Suppressor macrophage treated with lipopolysaccharide for 4 hours (primary cell): ENCODE measurements around the gene STRIT1.

ENCODE experiments used
- DNase-seq: peaks from one replicate; pipeline ENCODE4 v3.0.0-alpha.2; 2020

The STRIT1 gene

GRCh38 chr3:155293516-155293915 is at the start of gene STRIT1:
TSS of gene STRIT1 (minus strand) at chr3:155293683.
- no peak for DNase-seq

- DNase-seq = no peak
These were observed 48.9 kb upstream of the STRIT1 start for GRCh38 chr3:155342344-155342743.

GRCh38 chr3:155339052-155339451 is 45.6 kb upstream of the STRIT1 start:
- DNase-seq = no peak

GRCh38 chr3:155335724-155336354 is 42.4 kb upstream of the STRIT1 start:
- no peak for DNase-seq

- DNase-seq = no peak
These were observed 41.6 kb upstream of the STRIT1 start for GRCh38 chr3:155334914-155335723.

- DNase-seq = no peak
These were observed 40.9 kb upstream of the STRIT1 start for GRCh38 chr3:155334215-155334913.

GRCh38 chr3:155332716-155333115 is 39.2 kb upstream of the STRIT1 start:
- no peak for DNase-seq

- no peak for DNase-seq
These were observed 37.6 kb upstream of the STRIT1 start for GRCh38 chr3:155331078-155331477.

GRCh38 chr3:155330370-155330769 is 36.9 kb upstream of the STRIT1 start:
- no peak for DNase-seq

- DNase-seq = no peak
These were observed 36.1 kb upstream of the STRIT1 start for GRCh38 chr3:155329513-155330048.

GRCh38 chr3:155327871-155328270 is 34.4 kb upstream of the STRIT1 start:
- no peak for DNase-seq

GRCh38 chr3:155327430-155327829 is 33.9 kb upstream of the STRIT1 start:
- DNase-seq = no peak

GRCh38 chr3:155326901-155327300 is 33.4 kb upstream of the STRIT1 start:
- DNase-seq = peak; percentile 4

GRCh38 chr3:155326244-155326643 is 32.8 kb upstream of the STRIT1 start:
- no peak for DNase-seq

GRCh38 chr3:155325263-155325835 is 31.9 kb upstream of the STRIT1 start:
- DNase-seq = no peak

GRCh38 chr3:155323063-155323666 is 29.7 kb upstream of the STRIT1 start:
- peak; percentile 75 for DNase-seq

- no peak for DNase-seq
These were observed 27.9 kb upstream of the STRIT1 start for GRCh38 chr3:155321418-155321817.

- no peak for DNase-seq
These were observed 27.5 kb upstream of the STRIT1 start for GRCh38 chr3:155320934-155321333.

GRCh38 chr3:155318740-155319139 is 25.3 kb upstream of the STRIT1 start:
- no peak for DNase-seq

- DNase-seq = no peak
These were observed 23.7 kb upstream of the STRIT1 start for GRCh38 chr3:155317211-155317610.

GRCh38 chr3:155316426-155316825 is 22.9 kb upstream of the STRIT1 start:
- DNase-seq = no peak

- DNase-seq = no peak
These were observed 20.4 kb upstream of the STRIT1 start for GRCh38 chr3:155313916-155314315.

- no peak for DNase-seq
These were observed 19.8 kb upstream of the STRIT1 start for GRCh38 chr3:155313300-155313699.
